ENCODE data around the gene IFNK.

Gene IFNK

GRCh38 chr9:27511771-27512170, 12.3 kb upstream of the IFNK start:
- DNase-seq (ENCODE audit: low read depth): no peak

GRCh38 chr9:27514551-27514950, 9.5 kb upstream of the IFNK start:
- no peak for DNase-seq (ENCODE audit: low read depth)

DNA sequence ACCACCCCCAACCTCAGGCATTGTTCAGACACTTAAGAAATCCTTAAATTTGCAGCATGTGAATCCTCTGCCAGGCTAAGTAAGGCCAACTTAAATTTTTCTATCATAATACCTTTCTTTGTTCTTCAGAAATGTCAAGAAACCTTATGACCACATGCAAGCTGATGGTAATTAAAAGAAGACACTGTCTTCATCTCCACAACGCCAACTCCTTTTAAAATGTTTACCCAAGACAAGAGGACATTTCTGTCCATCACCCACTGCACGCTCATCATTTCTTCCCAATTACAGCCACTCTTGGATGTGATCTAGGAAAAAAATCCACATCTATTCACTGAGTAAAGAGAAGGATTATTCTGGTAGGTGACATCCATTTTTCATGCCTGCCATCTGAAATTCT, 6.1 kb upstream of the IFNK start:
- no peak for DNase-seq (ENCODE audit: low read depth)

- DNase-seq (ENCODE audit: low read depth): no peak
These were observed 5.3 kb upstream of the IFNK start for GRCh38 chr9:27518809-27519208.

DNA sequence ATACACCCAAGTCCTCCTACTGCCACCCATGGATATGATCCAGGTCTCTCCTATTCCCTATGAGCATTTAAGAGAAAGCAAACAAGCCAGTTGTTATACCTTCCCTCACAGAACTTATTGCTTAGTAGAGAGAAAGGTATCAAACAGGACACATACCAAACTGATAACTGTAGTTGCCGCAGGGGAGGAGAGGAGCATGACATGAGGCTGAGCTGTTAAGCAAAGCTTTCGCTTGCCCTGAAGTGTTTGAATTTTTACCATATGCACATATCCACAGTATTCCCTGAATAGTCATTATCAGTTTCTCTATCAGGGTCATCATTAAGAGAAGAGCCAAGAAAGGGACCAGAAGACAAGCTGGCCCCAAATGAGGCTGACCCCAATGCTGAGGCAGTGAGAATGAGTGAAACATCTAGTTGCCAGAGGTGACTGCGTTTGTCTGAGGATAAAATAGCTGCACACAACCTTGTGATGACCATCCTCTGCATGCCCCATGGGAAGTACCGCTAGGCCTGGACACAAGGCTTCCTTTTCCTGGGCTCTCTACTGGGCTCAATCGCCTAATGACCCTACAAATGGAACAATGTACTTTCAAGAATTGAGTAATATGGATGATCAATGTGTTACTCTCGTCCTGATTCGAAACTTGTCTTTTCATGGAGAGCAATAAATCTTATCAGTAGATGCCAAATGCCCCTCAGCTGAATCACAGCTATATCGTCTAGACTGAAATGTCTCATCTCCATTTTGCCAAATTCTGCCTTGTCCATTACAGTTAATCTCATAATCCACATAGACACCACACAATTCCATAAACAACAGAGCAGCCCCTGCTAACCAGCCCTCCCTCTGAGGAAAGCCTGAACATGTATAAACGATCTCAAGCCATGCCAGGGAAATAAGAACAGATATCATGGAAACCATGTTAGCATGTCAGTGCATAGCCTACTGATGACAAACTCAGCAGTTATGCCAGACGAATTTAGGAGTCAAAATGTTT, 4.3 kb upstream of the IFNK start:
- no peak for DNase-seq (ENCODE audit: low read depth)

- DNase-seq (ENCODE audit: low read depth): no peak
These were observed 3.1 kb upstream of the IFNK start for GRCh38 chr9:27520986-27521385.

DNA sequence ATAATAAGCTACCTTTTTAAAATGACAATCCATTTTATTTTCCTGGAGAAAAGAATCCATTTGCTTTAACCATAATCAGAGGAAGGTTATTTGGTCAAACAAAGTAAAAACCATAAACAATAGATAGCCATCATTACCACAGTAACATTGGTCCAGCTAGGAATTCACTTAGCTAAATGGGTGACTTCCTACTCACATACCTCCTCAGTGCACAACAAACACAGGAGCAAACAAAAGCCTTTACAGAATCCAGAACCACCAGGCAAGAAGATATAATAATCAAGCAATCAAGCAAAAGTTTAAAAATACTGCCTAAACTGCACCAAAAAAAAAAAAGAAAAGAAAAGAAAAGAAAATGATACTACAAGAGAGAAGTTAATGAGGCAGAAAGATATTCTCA, 949 bp upstream of the IFNK start:
- DNase-seq (ENCODE audit: low read depth): no peak

GRCh38 chr9:27527702-27528075, 3.6 kb downstream of the IFNK start:
- DNase-seq (ENCODE audit: low read depth): no peak

DNA sequence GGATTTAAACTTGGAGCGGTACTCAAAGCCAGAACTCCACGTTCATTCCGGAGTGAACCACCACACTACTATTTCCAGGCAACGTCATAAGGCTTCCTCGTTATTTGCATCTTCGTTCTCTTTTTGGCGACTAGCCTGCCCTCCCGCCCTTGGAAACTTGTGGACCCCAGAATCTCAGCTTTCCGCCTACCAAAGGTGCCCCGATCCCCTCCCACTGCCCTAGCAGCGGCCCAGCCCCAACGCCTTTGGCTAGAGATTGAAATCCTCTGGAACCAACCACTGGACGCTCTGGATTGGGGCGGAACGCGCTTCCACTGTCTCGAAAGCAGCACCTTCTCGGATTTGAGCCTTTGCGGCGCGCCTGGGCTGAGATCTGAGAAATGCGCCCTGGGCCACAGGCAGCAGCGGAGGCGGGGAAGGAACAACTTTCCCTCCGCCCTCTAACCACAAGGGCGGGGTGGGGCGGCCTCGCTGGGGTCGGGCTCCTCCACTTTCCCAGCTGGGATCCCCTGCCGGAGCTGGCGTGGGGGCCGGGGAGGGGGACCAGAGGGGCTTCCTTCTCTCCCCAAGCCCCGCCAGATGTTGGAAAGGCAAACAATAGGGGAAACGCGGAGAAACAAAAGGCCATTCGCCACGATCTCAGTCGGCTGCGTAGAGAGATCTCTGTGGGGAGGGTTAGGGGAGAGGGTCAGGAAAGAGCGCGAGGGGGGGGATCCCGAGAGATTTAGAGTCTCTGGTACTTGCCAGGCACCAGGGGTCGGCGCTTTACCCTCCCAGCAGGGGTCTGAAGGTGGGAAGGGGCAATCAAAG, 4.2 kb downstream of the IFNK start:
- DNase-seq (ENCODE audit: low read depth): peak; percentile 16

DNA sequence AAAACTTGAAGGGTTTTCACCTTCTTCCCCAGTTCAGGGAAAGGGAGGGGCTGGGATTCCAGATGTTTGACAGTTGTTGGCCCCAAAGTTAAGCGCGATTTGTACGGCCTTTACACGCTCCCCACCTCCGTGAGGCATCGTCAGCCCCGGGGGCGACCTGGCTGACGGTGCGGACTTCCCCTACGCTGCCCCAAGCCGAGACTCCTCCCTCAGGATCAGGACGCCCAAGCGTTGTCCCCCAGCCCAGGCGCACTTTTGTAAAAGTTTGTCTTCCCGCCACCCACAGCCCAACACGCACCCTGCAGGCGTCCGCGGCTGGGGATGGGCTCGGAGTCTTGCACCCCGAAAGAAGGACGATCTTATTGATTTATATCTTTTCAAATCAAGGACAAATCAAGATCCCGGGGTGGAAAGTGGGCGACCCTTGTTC, 4.8 kb downstream of the IFNK start:
- peak; percentile 12 for DNase-seq (ENCODE audit: low read depth)

DNA sequence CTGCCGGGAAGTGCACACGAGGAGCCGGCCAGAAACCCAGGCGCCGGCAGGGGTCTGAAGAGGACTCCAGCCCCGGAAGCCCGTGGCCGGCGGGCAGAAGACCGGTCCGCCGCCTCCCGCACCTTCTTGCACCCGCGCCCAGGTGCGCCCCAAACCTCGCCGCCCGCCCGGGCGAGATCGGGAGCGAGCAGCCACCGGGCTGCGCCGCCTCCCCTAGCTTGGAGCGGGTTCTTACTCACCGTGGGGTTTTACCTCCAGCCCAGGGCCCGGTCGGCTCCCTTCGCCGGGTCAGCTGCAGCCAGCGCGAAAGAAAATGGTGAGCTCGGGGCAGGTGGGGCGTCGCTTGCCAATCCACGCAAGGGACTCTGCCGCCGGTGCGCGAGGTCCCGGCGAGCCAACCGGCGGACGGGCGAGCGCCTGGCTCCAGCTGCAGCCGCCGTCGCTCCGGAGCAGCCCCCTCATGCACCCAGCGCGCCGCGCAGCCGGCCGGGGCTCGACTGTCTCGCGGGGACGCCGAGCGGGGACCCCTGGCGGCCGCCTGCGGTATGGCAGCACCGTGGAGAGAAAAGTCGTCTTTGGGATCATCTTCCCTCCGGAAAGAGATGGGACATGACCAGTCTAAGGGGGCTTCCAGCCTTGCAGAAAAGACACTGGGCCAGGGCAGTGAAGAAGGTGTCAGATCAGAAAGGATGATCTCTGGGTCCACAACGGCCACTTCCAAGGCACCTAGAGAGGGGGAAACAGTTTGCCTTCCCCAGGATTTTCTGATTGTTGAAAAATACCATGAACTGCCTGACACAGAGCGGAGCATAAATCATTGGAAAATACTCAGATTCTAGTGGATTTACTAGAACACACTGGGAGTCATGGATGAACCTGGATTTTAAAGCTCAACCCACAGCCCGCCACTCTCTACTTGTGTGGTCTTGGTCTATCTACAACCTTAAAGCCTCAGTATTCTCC, 5.5 kb downstream of the IFNK start, which contains the start of gene MOB3B:
TSS of gene MOB3B (minus strand) at position 499 of the 963 bp plus-strand sequence. CDS start 74,264 bp downstream, outside the sequence.
- DNase-seq (ENCODE audit: low read depth): peak; percentile 44

- DNase-seq (ENCODE audit: low read depth): no peak
These were observed 7.0 kb downstream of the IFNK start for GRCh38 chr9:27530915-27531755.

DNA sequence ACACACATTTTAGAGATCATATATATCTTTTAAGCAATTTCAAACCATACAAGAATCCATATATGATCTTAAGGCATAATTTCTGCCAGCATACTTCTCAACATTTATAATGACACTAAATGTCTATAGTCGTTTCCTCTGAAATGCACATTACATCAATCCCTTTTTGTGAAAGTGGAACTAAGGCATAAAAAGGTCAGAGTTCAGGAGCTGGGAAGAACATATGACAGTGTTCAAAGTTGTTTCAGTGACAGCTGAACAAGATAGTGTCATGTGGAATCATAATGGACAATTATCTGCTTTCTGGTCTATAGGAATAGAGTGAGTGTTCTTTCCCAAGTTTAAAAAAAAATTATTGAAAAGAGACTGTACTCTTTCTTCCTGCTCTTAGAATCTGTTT, 8.0 kb downstream of the IFNK start:
- no peak for DNase-seq (ENCODE audit: low read depth)

DNA sequence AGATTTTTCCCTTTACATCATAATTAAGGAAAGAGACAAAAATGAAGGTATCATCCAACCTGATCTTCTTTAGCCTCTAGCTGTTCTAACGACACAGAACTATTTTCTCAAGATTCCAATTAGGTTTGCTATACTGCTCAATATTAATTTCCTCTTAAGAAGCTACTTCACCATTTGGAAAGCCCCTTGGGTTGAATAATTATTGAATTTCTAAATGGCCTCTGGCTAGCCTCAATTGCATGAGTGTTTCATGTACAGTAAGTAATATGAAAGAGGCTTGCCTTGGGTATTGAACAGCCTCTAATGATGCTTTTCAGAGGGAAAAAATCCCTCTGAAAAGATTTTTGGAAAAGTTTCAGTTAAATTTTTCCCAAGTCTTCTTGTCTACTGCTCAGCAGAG, 9.2 kb downstream of the IFNK start:
- DNase-seq (ENCODE audit: low read depth): no peak

GRCh38 chr9:27534131-27534530, 10.0 kb downstream of the IFNK start:
- DNase-seq (ENCODE audit: low read depth): no peak

DNA sequence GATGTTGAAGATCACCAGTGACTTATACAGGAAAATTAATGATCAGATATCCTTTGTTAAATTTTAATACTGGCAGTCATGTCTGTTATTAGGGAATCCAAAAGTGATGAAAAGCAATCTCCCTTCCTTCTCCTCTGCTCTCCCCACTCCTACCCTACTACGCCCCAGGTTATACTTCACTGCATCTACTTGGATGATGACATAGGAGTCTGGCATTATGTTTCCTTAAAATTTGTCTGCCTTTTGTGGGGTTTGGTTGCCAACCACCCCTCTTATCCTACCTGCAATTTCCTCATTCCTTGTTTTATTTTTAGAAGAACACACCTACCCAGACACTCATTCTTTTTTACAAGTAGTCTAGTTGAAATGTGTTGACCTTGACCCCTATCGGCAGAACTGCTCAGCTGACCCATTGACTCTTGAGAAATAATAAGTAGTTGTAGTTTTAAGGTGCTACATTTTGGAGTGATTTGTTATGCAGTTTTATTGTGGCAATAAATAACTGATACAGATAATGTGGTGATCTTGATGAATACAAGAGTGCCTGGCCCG, 10.6 kb downstream of the IFNK start:
- no peak for DNase-seq (ENCODE audit: low read depth)

GRCh38 chr9:27535701-27536118, 11.6 kb downstream of the IFNK start:
- DNase-seq (ENCODE audit: low read depth): no peak

GRCh38 chr9:27536168-27536567, 12.1 kb downstream of the IFNK start:
- DNase-seq (ENCODE audit: low read depth): no peak

- DNase-seq (ENCODE audit: low read depth): no peak
These were observed 12.9 kb downstream of the IFNK start for GRCh38 chr9:27537027-27537435.

- no peak for DNase-seq (ENCODE audit: low read depth)
These were observed 13.7 kb downstream of the IFNK start for GRCh38 chr9:27537756-27538155.

Data from T-helper 22 cell (primary cell).